ENCODE data around the gene LAMTOR1. TPM values are rescaled to one million over a fixed set of nuclear protein-coding genes. Genes with fewer than 3 reads are reported as not detected.
A peak's percentile ranks its signal among the peaks of the same experiment; 100 is the strongest.

The LAMTOR1 gene
- polyA plus RNA-seq, 6 donors from 2014 or later, result 108 to 191 (median 132) TPM

DNA sequence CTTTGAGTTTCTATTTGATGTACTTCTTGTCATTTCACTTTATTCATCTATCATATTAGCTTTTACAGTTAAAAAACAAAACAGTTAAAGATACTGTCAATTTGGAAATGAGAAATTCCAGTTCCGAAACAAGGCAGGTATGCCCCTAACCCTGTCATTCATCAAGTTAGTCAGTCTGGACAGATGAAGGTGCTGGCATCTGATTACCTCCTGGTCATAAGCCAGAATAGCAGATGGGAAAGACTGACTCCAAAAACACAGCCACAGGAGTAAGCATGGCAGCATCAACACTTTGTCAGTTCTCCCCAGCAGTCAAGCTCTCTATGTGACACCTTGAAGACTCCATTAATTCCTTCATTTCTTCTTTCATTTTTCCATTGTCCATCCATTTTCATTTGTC, 18.1 kb downstream of the LAMTOR1 start:
- no peaks in the 10 kb centered on the region for H3K27me3 Mint-ChIP-seq
- no peaks in the 10 kb centered on the region for H3K9me3 Mint-ChIP-seq
- peak overlapping the region in 2 of 6 donors; percentile 20 to 72 for H3K27ac Mint-ChIP-seq
- peaks cover 26 to 39% (median 27%) of the 10 kb centered on the region in 3 donors for H3K4me1 Mint-ChIP-seq
- peaks cover 0 to 8% of the 10 kb centered on the region in 2 donors for H3K36me3 Mint-ChIP-seq
- DNase-seq, result no peak
- H3K4me3 Mint-ChIP-seq, result no peak overlapping the region
- no peak for ATAC-seq (ENCODE audit: low read depth in 2 of 2)

DNA sequence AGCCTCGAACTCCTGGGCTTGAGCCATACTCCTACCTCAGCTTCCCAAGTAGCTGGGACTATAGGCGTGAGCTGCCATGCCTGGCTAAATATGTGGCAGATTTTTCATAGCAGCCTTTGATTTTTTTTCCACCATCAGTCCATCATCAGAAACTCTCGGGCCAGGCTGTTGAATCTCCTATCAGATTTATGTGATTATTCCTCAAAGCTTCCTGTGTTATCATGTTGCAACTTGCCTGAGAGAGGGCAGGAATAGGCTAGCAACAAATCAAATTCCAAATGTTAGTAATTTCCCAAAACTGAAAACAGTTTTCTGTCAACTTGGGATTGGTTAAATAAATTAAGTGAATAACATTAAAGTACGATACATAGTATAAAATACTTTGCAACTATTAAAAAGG, 19.0 kb downstream of the LAMTOR1 start:
- Mint-ChIP-seq H3K27ac (peak overlapping the region in 3 of 6 donors; percentile 69 to 95 (median 78)), H3K27me3 (no peaks in the 10 kb centered on the region), H3K4me3 (no peak overlapping the region), H3K36me3 (peaks cover 0 to 8% of the 10 kb centered on the region in 2 donors), H3K4me1 (peaks cover 32 to 43% (median 34%) of the 10 kb centered on the region in 3 donors), H3K9me3 (no peaks in the 10 kb centered on the region)
- no peak for ATAC-seq (ENCODE audit: low read depth in 2 of 2)
- no peak for DNase-seq

DNA sequence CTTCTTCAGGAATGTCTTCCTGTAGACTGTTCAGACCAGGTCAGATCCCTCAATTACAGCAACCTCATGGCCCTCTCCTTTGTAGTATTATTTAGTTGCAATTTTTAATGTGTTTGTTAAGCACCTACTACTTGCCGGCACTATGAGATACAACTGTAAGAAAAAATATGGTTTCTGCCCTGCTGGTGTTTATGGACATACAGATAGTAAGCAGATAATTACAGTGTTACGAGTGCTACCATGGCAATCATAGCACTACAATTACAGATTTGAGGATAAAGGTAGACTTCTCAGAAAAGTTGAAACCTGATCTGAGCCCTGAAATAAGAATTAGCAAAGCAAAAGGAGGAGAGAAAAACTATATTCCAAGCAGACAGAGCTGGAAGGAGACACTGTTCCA, 19.7 kb downstream of the LAMTOR1 start:
- peaks cover 0 to 6% of the 10 kb centered on the region in 2 donors for H3K36me3 Mint-ChIP-seq
- no peak for DNase-seq

DNA sequence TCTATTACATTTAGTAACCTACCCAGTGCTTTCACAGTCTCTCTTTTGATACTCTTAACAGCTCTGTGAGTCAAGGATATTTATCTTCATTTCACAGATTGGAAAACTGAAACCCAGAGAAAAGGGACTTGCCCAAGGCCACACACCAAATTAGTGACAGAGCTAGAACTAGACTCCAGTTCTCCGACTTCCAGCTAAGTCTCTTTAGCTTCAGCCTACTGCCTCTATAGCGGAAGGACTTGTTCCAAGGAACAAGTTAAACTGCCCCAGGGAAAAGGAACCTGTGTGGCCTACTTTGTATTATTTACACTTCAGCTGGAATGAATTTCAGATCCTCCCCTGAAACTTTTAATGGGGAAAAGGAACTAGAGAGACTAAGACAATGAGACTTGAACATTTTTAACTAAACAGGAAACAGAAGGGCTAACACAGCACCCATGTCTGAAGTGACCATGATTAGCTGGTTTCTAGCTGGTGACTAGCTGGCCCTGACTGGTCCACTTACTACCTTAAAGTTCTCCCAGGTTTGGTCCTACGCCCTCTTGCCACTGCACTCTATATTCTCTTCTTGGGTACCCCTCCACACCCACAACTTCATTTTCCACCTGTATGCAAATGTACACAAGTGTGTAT, 21.2 kb downstream of the LAMTOR1 start:
- Mint-ChIP-seq H3K36me3 (no peaks in the 10 kb centered on the region), H3K4me3 (peak overlapping the region; percentile 53 to 99 (median 96)), H3K27ac (peak overlapping the region; percentile 95 to 100 (median 100)), H3K27me3 (no peaks in the 10 kb centered on the region), H3K4me1 (peaks cover 37 to 42% (median 41%) of the 10 kb centered on the region in 3 donors), H3K9me3 (no peaks in the 10 kb centered on the region)
- DNase-seq (no peak), ATAC-seq (ENCODE audit: low read depth in 2 of 2) (no peak)

More for the DNA sequence above, 19.7 kb downstream of the LAMTOR1 start:
- ATAC-seq (ENCODE audit: low read depth in 2 of 2), result no peak
- H3K4me3 Mint-ChIP-seq, result peak overlapping the region in 1 of 8 donors; percentile 16
- peak overlapping the region in 3 of 6 donors; percentile 50 to 95 (median 93) for H3K27ac Mint-ChIP-seq
- H3K27me3 Mint-ChIP-seq, result no peaks in the 10 kb centered on the region
- no peaks in the 10 kb centered on the region for H3K9me3 Mint-ChIP-seq
- peaks cover 32 to 43% (median 36%) of the 10 kb centered on the region in 3 donors for H3K4me1 Mint-ChIP-seq

DNA sequence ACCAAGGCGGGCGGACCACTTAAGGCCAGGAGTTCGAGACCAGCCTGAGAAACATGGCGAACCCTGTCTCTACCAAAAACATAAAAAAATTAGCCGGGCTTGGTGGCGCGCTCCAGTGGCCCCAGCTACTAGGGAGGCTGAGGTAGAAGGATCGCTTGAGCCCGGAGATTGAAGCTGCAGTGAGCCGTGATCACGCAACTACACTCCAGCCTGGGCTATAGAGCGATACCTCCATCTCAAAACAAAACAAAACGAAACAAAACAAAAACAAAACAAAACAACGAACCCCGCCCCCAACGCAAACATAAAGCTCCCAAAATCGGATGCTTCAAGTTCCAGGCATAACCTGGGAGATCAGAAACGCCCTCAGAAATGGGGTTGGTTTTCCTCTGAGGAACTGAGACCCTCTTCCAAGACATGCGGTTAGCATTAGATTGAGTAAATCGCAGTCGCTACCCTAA, 21.9 kb downstream of the LAMTOR1 start:
- Mint-ChIP-seq H3K4me3 (peak overlapping the region; percentile 85 to 99 (median 97)), H3K27me3 (no peaks in the 10 kb centered on the region), H3K4me1 (peaks cover 40 to 44% (median 44%) of the 10 kb centered on the region in 3 donors), H3K36me3 (no peaks in the 10 kb centered on the region), H3K9me3 (no peaks in the 10 kb centered on the region), H3K27ac (peak overlapping the region; percentile 95 to 100 (median 100))
- DNase-seq, result no peak
- no peak for ATAC-seq (ENCODE audit: low read depth in 2 of 2)

DNA sequence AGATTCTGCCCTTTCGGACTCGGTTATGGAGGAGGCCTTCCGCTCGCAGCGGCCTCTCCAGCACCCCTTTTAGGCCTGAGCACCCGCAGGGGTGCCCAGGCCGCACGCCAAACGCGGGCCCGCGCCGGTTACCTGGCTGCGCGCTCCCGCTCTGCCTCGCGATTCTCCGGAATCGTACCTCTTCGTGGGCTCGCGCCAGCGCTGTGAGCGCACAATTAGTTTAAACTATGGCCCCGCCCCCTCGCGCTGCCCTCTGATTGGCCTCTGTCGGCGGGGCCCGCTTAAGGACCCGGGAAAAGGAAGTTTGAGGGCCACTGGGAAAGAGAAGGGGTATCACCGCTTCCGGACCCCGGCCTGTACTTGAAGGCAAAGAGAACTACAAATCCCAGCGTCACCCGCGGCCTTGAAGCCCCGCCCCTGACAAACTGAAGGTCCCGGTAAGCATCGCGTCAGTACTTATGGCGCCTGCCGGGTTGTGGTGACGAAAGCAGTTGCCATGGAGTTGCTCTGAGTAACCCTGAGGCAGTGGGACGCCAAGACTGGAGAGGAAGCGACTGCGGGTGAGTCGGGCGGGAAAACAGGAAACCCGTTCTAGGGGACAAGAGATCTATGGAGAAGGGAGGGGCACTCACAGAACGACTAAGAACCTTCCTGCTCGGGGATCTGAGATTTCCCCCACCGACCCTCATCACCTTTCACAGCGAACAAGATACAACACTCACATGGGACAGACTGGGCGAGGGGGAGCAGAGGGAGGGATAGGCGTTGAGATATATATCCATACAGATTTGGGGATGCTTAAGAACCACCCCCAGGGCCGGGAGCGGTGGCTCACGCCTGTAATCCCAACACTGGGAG, 22.5 kb downstream of the LAMTOR1 start, which contains the start of the genes LRRC51 and NUMA1:
TSS of gene LRRC51 (plus strand) at position 525 of the 858 bp plus-strand sequence. CDS start 8,234 bp downstream, outside the sequence.
TSS of gene NUMA1 (minus strand) at position 217 of the 858 bp plus-strand sequence. CDS start 44,599 bp downstream, outside the sequence.
- Mint-ChIP-seq H3K27me3 (no peaks in the 10 kb centered on the region), H3K4me3 (peak within 1 kb of the TSS; percentile 85 to 99 (median 97)), H3K4me1 (peaks cover 41 to 43% (median 41%) of the 10 kb centered on the region in 3 donors), H3K27ac (peak within 1 kb of the TSS; percentile 95 to 100 (median 100)), H3K36me3 (no peaks in the 10 kb centered on the region), H3K9me3 (no peaks in the 10 kb centered on the region)
- ATAC-seq (ENCODE audit: low read depth in 2 of 2), result peak; percentile 89 to 90
- DNase-seq, result peak; percentile 99

DNA sequence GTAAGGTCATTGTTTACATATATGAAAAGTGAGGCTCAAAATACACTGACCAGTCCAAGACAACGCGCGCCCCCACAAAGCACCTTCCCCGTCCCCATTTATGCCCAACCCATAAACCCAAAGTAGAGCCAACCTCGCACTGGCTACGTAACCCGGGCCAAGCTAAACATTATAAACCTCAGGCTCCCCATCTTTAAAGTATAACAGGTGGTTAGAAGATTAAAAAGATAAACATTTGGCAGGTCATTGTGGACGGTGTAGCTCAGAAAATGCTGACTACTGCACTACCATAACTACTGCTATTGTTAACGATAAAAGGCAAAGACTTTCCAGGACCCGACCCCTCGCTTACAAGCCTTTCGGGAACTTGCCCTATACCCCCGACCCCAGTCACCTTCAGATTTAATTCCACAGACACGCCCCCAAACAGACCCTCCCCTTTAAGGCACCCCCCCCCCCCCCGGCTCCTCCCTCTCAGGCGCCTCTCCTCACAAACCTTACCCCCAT, 23.2 kb downstream of the LAMTOR1 start:
- H3K4me1 Mint-ChIP-seq, result peaks cover 43 to 48% (median 47%) of the 10 kb centered on the region in 3 donors
- ATAC-seq (ENCODE audit: low read depth in 2 of 2) (no peak), DNase-seq (no peak)
- H3K27ac Mint-ChIP-seq, result peak overlapping the region; percentile 95 to 100 (median 100)
- no peaks in the 10 kb centered on the region for H3K9me3 Mint-ChIP-seq
- H3K27me3 Mint-ChIP-seq, result no peaks in the 10 kb centered on the region
- H3K36me3 Mint-ChIP-seq, result no peaks in the 10 kb centered on the region
- peak overlapping the region; percentile 85 to 99 (median 97) for H3K4me3 Mint-ChIP-seq

DNA sequence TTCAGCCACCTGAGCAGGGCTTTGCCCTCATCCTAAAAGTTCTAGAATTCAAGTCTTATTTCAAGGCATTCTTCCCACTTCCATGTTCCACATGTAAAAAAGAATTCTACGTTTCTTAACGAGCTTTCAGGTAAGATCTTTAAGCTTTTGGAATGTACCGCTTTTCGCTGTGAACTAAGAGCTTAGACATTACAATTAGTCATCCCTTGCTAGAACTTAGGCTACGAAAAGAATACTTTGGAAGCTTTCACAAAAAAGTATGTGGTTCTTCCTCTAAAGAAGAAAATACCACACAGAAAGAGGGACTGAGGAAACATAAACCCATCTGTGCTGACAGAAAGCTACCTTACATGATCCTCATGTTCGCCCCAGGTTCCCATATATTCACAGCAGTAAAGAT, 24.6 kb downstream of the LAMTOR1 start:
- Mint-ChIP-seq H3K4me3 (peak overlapping the region in 5 of 8 donors; percentile 61 to 99 (median 85)), H3K9me3 (no peaks in the 10 kb centered on the region), H3K27me3 (no peaks in the 10 kb centered on the region), H3K27ac (peak overlapping the region in 2 of 6 donors; percentile 9 to 60), H3K4me1 (peaks cover 43 to 47% (median 44%) of the 10 kb centered on the region in 3 donors), H3K36me3 (no peaks in the 10 kb centered on the region)
- no peak for DNase-seq
- no peak for ATAC-seq (ENCODE audit: low read depth in 2 of 2)

DNA sequence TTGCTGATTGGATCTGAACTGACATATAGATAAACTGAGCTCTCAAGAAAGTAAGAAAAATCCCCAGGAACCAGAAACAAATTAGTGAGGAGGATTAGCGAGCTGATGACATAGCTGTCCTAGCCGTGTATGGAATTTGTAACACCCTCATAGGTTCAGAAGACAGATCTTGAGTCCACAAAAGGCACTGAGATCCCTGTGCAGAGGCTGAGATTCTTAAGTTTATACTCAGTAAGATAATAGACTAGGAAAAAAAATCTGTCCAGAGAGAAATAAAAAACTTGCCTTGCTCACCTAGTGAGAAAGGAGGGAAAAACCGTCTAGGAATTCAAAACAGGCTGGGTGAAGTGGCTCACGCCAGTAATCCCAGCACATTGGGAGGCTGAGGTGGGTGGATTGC, 27.3 kb downstream of the LAMTOR1 start:
- ATAC-seq (ENCODE audit: low read depth in 2 of 2), result no peak
- H3K4me3 Mint-ChIP-seq, result no peak overlapping the region
- H3K36me3 Mint-ChIP-seq, result no peaks in the 10 kb centered on the region
- DNase-seq, result no peak
- no peaks in the 10 kb centered on the region for H3K27me3 Mint-ChIP-seq
- H3K27ac Mint-ChIP-seq, result peak overlapping the region in 2 of 6 donors; percentile 23 to 47
- no peaks in the 10 kb centered on the region for H3K9me3 Mint-ChIP-seq
- peaks cover 24 to 29% (median 28%) of the 10 kb centered on the region in 3 donors for H3K4me1 Mint-ChIP-seq

DNA sequence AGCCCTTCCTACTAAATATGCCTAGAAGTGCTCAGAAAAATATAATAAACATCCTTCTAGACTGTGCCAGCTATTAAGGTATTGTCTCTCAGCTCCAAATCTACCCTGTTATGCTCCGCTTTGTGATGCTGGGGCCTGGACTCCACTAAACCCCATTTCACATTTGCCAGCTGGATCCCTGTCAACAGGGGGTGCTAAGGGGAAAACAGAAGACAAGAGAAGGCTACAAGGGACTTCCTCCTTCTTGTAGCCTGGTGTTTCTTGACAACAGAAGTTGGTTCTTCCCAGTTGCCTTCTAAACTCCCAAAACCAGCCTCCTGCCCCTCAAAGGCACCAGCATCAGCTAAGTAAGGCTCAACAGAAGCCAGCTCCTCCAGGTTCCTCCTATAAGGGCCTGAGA, 28.0 kb downstream of the LAMTOR1 start:
- H3K4me3 Mint-ChIP-seq, result peak overlapping the region in 1 of 8 donors; percentile 45
- peaks cover 22 to 27% (median 26%) of the 10 kb centered on the region in 3 donors for H3K4me1 Mint-ChIP-seq
- H3K27ac Mint-ChIP-seq, result peak overlapping the region in 2 of 6 donors; percentile 23 to 32
- H3K9me3 Mint-ChIP-seq, result no peaks in the 10 kb centered on the region
- DNase-seq (no peak), ATAC-seq (ENCODE audit: low read depth in 2 of 2) (peak in 1 of 2 donors; percentile 31)
- no peaks in the 10 kb centered on the region for H3K27me3 Mint-ChIP-seq
- H3K36me3 Mint-ChIP-seq, result peaks cover 0 to 3% of the 10 kb centered on the region in 2 donors

DNA sequence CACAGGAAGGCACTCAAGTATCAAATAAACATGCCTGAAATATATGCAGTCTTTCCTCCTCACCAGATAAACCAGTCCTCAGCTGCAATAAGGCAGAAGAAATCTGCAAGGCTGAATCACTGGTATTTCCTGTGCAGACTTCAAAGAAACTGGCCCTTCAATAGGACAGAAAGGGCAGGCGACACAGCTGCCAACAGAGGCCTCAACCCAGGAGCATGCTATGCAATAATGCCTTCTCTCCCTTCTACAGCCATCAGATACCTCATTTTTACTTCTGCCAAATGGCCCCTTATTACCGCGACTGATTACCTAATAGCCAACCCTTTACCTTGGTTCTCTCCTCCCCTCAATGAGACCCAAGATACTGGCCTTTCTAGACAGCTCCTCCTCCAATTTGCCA, 30.7 kb downstream of the LAMTOR1 start:
- peaks cover 25 to 31% (median 26%) of the 10 kb centered on the region in 3 donors for H3K4me1 Mint-ChIP-seq
- H3K9me3 Mint-ChIP-seq, result no peaks in the 10 kb centered on the region
- ATAC-seq (ENCODE audit: low read depth in 2 of 2), result no peak
- DNase-seq, result no peak
- no peaks in the 10 kb centered on the region for H3K27me3 Mint-ChIP-seq
- H3K27ac Mint-ChIP-seq, result no peak overlapping the region
- H3K4me3 Mint-ChIP-seq, result no peak overlapping the region
- H3K36me3 Mint-ChIP-seq, result peaks cover 6 to 9% of the 10 kb centered on the region in 2 donors

DNA sequence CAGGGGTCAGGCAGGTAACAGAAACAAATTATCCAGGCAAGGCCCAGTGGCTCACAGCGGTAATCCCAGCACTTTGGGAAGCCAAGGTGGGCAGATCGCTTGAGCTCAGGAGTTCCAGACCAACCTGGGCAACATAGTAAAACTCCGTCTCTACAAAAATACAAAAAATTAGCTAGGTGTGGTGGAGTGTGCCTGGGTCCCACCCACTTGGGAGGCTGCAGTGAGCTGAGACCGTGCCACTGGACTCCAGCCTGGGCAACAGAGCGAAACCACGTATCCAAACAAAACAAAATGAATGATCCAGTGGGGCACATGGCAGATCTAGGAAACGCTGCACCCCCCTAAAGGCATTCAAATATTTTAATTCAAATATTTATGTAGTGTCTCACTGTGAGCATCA, 32.6 kb downstream of the LAMTOR1 start:
- ATAC-seq (ENCODE audit: low read depth in 2 of 2), result no peak
- Mint-ChIP-seq H3K4me1 (peaks cover 18 to 20% (median 19%) of the 10 kb centered on the region in 3 donors), H3K36me3 (peaks cover 6 to 9% of the 10 kb centered on the region in 2 donors), H3K27me3 (no peaks in the 10 kb centered on the region), H3K9me3 (no peaks in the 10 kb centered on the region), H3K27ac (peak overlapping the region in 4 of 6 donors; percentile 8 to 65 (median 42)), H3K4me3 (no peak overlapping the region)
- no peak for DNase-seq

DNA sequence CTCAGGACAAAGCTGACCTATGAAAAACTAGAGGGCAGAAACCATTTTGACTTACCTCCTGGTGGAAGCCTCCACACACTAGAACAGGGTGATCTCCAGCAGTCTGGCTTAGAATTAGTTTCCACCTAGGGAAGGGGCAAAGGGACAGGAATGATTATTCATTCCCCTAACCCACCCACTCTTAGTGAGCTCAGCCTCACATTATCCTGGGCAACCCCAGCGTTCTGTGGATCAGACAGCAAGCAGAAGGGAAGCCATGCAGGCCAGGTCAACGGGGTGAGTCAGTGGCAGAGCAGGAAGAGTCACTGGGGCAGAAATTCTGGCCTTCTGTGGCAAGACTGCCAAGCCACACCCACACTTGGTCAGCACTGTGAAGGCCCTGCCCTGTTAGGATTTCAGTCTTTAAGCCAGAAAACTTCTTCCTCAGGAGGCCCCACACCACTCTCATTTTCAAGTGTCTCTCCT, 33.3 kb downstream of the LAMTOR1 start:
- no peaks in the 10 kb centered on the region for H3K9me3 Mint-ChIP-seq
- peaks cover 14 to 16% (median 16%) of the 10 kb centered on the region in 3 donors for H3K4me1 Mint-ChIP-seq
- H3K27me3 Mint-ChIP-seq, result no peaks in the 10 kb centered on the region
- H3K36me3 Mint-ChIP-seq, result peaks cover 6 to 9% of the 10 kb centered on the region in 2 donors
- DNase-seq (no peak), ATAC-seq (ENCODE audit: low read depth in 2 of 2) (no peak)
- H3K27ac Mint-ChIP-seq, result peak overlapping the region in 5 of 6 donors; percentile 3 to 94 (median 44)
- H3K4me3 Mint-ChIP-seq, result peak overlapping the region in 1 of 8 donors; percentile 10

Measured in naive B cell (primary cell).